ENCODE data around the gene TMBIM6. TPM values are rescaled to one million over a fixed set of nuclear protein-coding genes. Genes with fewer than 3 reads are reported as not detected.

The TMBIM6 gene, protein sequence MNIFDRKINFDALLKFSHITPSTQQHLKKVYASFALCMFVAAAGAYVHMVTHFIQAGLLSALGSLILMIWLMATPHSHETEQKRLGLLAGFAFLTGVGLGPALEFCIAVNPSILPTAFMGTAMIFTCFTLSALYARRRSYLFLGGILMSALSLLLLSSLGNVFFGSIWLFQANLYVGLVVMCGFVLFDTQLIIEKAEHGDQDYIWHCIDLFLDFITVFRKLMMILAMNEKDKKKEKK
- total RNA-seq (2022) (826 and 867 TPM in 2 replicates), Bru-seq, nascent RNA (percentile 97 among the genes with signal in this experiment), BruChase-seq, experiment 1, labeled RNA remaining after a 2-hour chase (percentile 98 among the genes with signal in this experiment), BruChase-seq, experiment 2, labeled RNA remaining after a 6-hour chase (percentile 99 among the genes with signal in this experiment)
- long read RNA-seq, transcript TMBIM6-202 (9 exons, 2,598 nt) = minor isoform, 21 of 1,441 reads
- long read RNA-seq, transcript TMBIM6-201 (10 exons, 2,836 nt) = major isoform, 1,178 of 1,441 reads
- long read RNA-seq, transcript TMBIM6-225 (10 exons, 882 nt) = minor isoform, 24 of 1,441 reads
- long read RNA-seq, transcript TMBIM6-209 (8 exons, 2,494 nt) = minor isoform, 13 of 1,441 reads
- long read RNA-seq, partial matches to known transcripts = 54 of 1,441 reads
- long read RNA-seq, other reads (novel, unspliced or antisense) = 123 of 1,441 reads

DNA sequence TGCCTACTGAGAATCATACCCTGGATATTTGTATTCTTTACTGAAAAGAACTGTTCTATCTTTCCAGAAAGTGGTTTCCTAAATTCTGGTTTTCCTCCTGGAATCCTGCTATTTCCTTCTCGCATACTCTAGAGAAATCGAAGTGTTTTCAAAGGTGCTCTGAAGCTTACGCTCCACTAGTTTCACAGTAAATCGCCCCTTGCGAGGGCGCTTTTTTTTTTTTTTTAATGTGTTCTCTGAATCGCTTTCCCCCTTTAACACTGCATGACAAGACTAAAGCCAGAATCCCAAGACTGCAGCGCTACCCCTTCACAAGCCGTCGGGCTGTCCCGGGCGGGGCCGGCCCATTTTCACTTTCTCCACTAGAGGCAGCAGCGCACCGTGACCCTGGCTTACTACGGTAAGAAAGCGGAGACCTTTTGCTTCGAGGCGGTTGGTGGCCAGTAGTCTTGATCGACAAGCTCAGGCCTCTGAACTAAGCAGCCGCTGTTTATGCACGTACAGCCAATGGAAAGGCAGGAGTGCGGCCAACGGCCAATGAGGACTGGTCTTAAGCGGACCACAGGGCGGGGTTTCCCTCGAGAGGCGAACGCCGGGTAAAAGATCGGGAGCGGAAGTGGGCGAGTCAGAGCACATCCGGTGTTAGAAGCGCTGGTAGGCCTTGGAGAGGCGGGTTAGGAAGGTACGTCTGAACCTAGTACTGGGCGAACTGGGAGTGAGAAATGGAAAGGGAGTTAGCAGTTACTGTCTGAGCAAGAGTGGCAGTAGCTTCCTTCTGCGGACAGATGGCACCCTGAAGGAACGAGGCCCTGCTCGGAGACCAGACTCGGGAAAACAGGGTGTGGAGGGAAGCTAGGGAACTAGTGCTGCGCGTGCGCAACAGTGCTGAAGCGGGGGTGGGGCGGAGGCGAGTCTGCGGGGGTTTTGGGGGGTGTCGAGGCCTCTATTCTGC is at the start of gene TMBIM6:
Gene TMBIM6, plus strand, starts transcription at position 628 of the 952 bp plus-strand sequence. CDS start 10,937 bp downstream, outside the sequence.
- POLR2A ChIA-PET = interaction anchor here (0.5 to 1.6 kb wide), 66 partner anchors 9 to 1853 kb away, joined by 3 to 25 read pairs (median 4); partner anchors contain the start of genes BCDIN3D, CERS5, COX14 and MCRS1
- intact Hi-C loops (cut with micrococcal nuclease; ENCODE audit: unreplicated experiment) = loop anchor here (1.0 kb wide), 4 partner anchors 22 to 97 kb away; partner anchors contain the start of gene FMNL3

DNA sequence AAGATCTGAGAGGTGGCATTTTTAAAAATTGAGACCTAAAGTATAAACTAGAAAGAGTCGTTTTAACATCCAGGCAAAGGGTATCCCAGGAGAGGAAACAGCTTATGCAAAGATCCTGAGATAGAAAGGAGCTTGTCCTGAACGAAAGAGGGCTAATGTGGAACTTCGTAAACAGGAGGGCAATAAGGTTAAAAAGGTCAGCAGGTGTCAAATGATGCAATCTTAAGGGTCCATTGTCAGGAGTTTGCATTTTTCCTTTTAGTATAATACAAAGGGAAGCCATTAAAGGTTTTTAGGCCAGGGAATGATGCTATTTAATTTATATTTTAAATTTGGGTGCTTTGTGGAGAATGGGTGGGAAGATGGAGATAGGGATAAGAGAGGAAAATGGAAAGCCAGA is 48.5 kb upstream of the TMBIM6 start:
- intact Hi-C loops (cut with micrococcal nuclease; ENCODE audit: unreplicated experiment) = no loop called here
- no peak overlapping the region for H3K4me3 ChIP-seq (ENCODE audit: low read depth, low read length)
- no peaks in the 10 kb centered on the region for H3K9me3 ChIP-seq
- H3K27me3 ChIP-seq (replicated peaks; ENCODE audit: control insufficient read depth, insufficient read depth, low read length) = no peaks in the 10 kb centered on the region
- POLR2A ChIA-PET = interaction anchor here (0.6 kb wide), 1 partner anchor 48 kb away, joined by 7 read pairs; no protein-coding TSS in a partner anchor
- BruUV-seq (replicated peaks) = no TSS peak
- no peak for DNase-seq
- CTCF ChIA-PET = no interaction called here
- no peaks in the 10 kb centered on the region for H3K27me3 Mint-ChIP-seq (ENCODE audit: insufficient read depth, unreplicated experiment)
- H3K4me1 ChIP-seq = no peaks in the 10 kb centered on the region
- no peaks in the 10 kb centered on the region for H3K36me3 ChIP-seq (ENCODE audit: control insufficient read depth, insufficient read depth, low read length)
- H3K4me3 Mint-ChIP-seq (ENCODE audit: unreplicated experiment) = no peak overlapping the region
- TF ChIP-seq, protein P1, sequence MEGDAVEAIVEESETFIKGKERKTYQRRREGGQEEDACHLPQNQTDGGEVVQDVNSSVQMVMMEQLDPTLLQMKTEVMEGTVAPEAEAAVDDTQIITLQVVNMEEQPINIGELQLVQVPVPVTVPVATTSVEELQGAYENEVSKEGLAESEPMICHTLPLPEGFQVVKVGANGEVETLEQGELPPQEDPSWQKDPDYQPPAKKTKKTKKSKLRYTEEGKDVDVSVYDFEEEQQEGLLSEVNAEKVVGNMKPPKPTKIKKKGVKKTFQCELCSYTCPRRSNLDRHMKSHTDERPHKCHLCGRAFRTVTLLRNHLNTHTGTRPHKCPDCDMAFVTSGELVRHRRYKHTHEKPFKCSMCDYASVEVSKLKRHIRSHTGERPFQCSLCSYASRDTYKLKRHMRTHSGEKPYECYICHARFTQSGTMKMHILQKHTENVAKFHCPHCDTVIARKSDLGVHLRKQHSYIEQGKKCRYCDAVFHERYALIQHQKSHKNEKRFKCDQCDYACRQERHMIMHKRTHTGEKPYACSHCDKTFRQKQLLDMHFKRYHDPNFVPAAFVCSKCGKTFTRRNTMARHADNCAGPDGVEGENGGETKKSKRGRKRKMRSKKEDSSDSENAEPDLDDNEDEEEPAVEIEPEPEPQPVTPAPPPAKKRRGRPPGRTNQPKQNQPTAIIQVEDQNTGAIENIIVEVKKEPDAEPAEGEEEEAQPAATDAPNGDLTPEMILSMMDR (IDR thresholded peaks at IDR 0.05; ENCODE audit: insufficient read depth in 1 of 2, low read depth in 1 of 2, low read length in 1 of 2, severe bottlenecking in 1 of 2, unreplicated experiment in 1 of 2) = no peak
- H3K36me3 Mint-ChIP-seq (ENCODE audit: insufficient read depth, unreplicated experiment) = no peaks in the 10 kb centered on the region
- H3K4me1 Mint-ChIP-seq (ENCODE audit: low read depth, unreplicated experiment) = peaks cover 6% of the 10 kb centered on the region
- no peaks in the 10 kb centered on the region for H3K9me3 Mint-ChIP-seq (ENCODE audit: unreplicated experiment)
- H3K27ac Mint-ChIP-seq (ENCODE audit: unreplicated experiment) = no peak overlapping the region

More for the DNA sequence above, at the start of gene TMBIM6:
- H3K4me3 ChIP-seq (ENCODE audit: low read depth, low read length) = peak within 1 kb of the TSS; percentile 67
- peaks cover 16% of the 10 kb centered on the region for H3K4me1 ChIP-seq
- H3K27me3 ChIP-seq (replicated peaks; ENCODE audit: control insufficient read depth, insufficient read depth, low read length) = no peaks in the 10 kb centered on the region
- H3K36me3 ChIP-seq (ENCODE audit: control insufficient read depth, insufficient read depth, low read length) = no peaks in the 10 kb centered on the region
- Mint-ChIP-seq H3K27ac (ENCODE audit: unreplicated experiment) (peak within 1 kb of the TSS; percentile 96), H3K4me1 (ENCODE audit: low read depth, unreplicated experiment) (peaks cover 21% of the 10 kb centered on the region), H3K4me3 (ENCODE audit: unreplicated experiment) (peak within 1 kb of the TSS; percentile 87), H3K36me3 (ENCODE audit: insufficient read depth, unreplicated experiment) (peaks cover 45% of the 10 kb centered on the region), H3K27me3 (ENCODE audit: insufficient read depth, unreplicated experiment) (no peaks in the 10 kb centered on the region), H3K9me3 (ENCODE audit: unreplicated experiment) (no peaks in the 10 kb centered on the region)
- TF ChIP-seq, protein P1 (IDR thresholded peaks at IDR 0.05; ENCODE audit: insufficient read depth in 1 of 2, low read depth in 1 of 2, low read length in 1 of 2, severe bottlenecking in 1 of 2, unreplicated experiment in 1 of 2) = peak; percentile 96 to 99
- CTCF ChIA-PET = interaction anchor here (0.5 to 1.4 kb wide), 69 partner anchors 9 to 1602 kb away, joined by 3 to 22 read pairs (median 4); partner anchors contain the start of genes BCDIN3D, FMNL3, NCKAP5L and PRPF40B
- H3K9me3 ChIP-seq = no peaks in the 10 kb centered on the region
- no TSS peak for BruUV-seq (replicated peaks)
- peak; percentile 100 for DNase-seq
